PC-9 (cell line): ENCODE data around the gene PFDN4. TPM values are rescaled to one million over a fixed set of nuclear protein-coding genes. Genes with fewer than 3 reads are reported as not detected.
A peak's percentile ranks its signal among the peaks of the same experiment; 100 is the strongest.

ENCODE experiments used
- BruUV-seq: library from RNA; stranded (reverse); fragments of 400-500 nt; replicated peaks from 2 replicates; lab custom pipeline; 2021; lab: Mats Ljungman, UMichigan
- CTCF ChIA-PET: fragments of 300-600 bp; sonication (Branson Sonifier 250); formaldehyde crosslinking; loops from one replicate; lab custom pipeline; 2022; ENCODE audit warnings: antibody characterized with exemption; lab: Charles Lee
- POLR2A ChIA-PET: fragments of 300-600 bp; sonication (Branson Sonifier 250); formaldehyde crosslinking; loops from one replicate; lab custom pipeline; 2022; ENCODE audit warnings: antibody characterized with exemption; ENCODE audit not compliant: unreplicated experiment; lab: Charles Lee
- DNase-seq, 2 experiments: peaks; one replicate each; pipeline versions ENCODE4 v3.0.0 to v3.0.0-alpha.2; 2015 to 2022; ENCODE audit warnings: mixed read lengths in 1 of 2
- H2AFZ ChIP-seq: fragments of 200-600 bp; sonication (generic); 2 replicates; pipeline ENCODE4 v1.8.1; 2017; ENCODE audit warnings: antibody characterized with exemption
- H3F3A ChIP-seq: fragments of 200-600 bp; sonication (generic); 2 replicates; pipeline ENCODE4 v1.8.1; 2017; ENCODE audit warnings: antibody characterized with exemption, mild to moderate bottlenecking, low read depth; ENCODE audit not compliant: insufficient read depth
- H3K27ac ChIP-seq: fragments of 200-600 bp; sonication (generic); 2 replicates; pipeline ENCODE4 v1.6.1; 2016; ENCODE audit warnings: mixed run types
- H3K27me3 ChIP-seq: fragments of 200-600 bp; sonication (generic); 2 replicates; pipeline ENCODE4 v1.6.1; 2016; ENCODE audit warnings: low read depth, mixed run types; ENCODE audit not compliant: insufficient read depth
- H3K36me3 ChIP-seq: fragments of 200-600 bp; sonication (generic); 2 replicates; pipeline ENCODE4 v1.6.1; 2016; ENCODE audit warnings: low read depth, mixed run types
- H3K4me1 ChIP-seq: fragments of 200-600 bp; sonication (generic); replicated peaks from 2 replicates; pipeline ENCODE4 v1.6.1; 2016; ENCODE audit warnings: mixed run types; ENCODE audit not compliant: insufficient read depth
- H3K4me2 ChIP-seq: fragments of 200-600 bp; sonication (generic); 2 replicates; pipeline ENCODE4 v1.6.1; 2017; ENCODE audit warnings: mixed run types
- H3K4me3 ChIP-seq: fragments of 200-600 bp; sonication (generic); 2 replicates; pipeline ENCODE4 v1.6.1; 2016; ENCODE audit warnings: mixed run types
- H3K79me2 ChIP-seq: fragments of 200-600 bp; sonication (generic); 2 replicates; pipeline ENCODE4 v1.6.1; 2017; ENCODE audit warnings: low read depth, mixed run types
- H3K9me2 ChIP-seq: fragments of 200-600 bp; sonication (generic); 2 replicates; pipeline ENCODE4 v1.8.1; 2017; ENCODE audit warnings: mild to moderate bottlenecking; ENCODE audit not compliant: insufficient read depth
- H3K9me3 ChIP-seq: fragments of 200-600 bp; sonication (generic); 2 replicates; pipeline ENCODE4 v1.8.1; 2016; ENCODE audit warnings: low read depth; ENCODE audit not compliant: insufficient read depth
- H4K20me1 ChIP-seq: fragments of 200-600 bp; sonication (generic); 2 replicates; pipeline ENCODE4 v1.8.1; 2017; ENCODE audit not compliant: insufficient read depth
- CTCF ChIP-seq: fragments of 200-600 bp; sonication (generic); conservative IDR thresholded peaks from 2 replicates; pipeline ENCODE4 v1.6.1; 2017; ENCODE audit warnings: mixed run types, antibody characterized with exemption, mild to moderate bottlenecking, moderate library complexity
- EZH2 ChIP-seq: fragments of 200-600 bp; sonication (generic); IDR thresholded peaks from 2 replicates; pipeline ENCODE4 v1.8.0; 2017; ENCODE audit warnings: antibody characterized with exemption, low read depth
- intact Hi-C: fragments of 100-400 bp; cut with micrococcal nuclease; formaldehyde crosslinking; loops from one replicate; pipeline ENCODE4 v1.10.0; 2022; ENCODE audit not compliant: unreplicated experiment
- total RNA-seq: library from RNA; stranded (reverse); gene quantifications from 2 replicates; pipeline ENCODE4 v1.2.3, GENCODE V29; 2021

PFDN4 gene
- total RNA-seq, 1 experiment from 2014 or later = 49.5 TPM

- H3K9me2 ChIP-seq = no peaks in the 10 kb centered on the region
- no TSS peak for BruUV-seq
- ChIA-PET CTCF (no interaction called here), POLR2A (no interaction called here)
- no peak overlapping the region for H3K27ac ChIP-seq
- no peaks in the 10 kb centered on the region for H3K9me3 ChIP-seq
- DNase-seq = no peak
- H3K4me2 ChIP-seq = no peak overlapping the region
- peaks cover 39% of the 10 kb centered on the region for H3K4me1 ChIP-seq
- peaks cover 12% of the 10 kb centered on the region; the same call in 1 of the 2 replicates for H3K36me3 ChIP-seq
- H3K27me3 ChIP-seq = no peaks in the 10 kb centered on the region
- H3K79me2 ChIP-seq = peaks cover 31% of the 10 kb centered on the region
- H2AFZ ChIP-seq = no peak overlapping the region
- intact Hi-C loops = no loop called here
- no peak overlapping the region for H3K4me3 ChIP-seq
- H4K20me1 ChIP-seq = no peaks in the 10 kb centered on the region
- TF ChIP-seq CTCF = no peak
- no peak for TF ChIP-seq EZH2
- H3F3A ChIP-seq = peaks cover 43% of the 10 kb centered on the region
Measured at GRCh38 chr20:54172856-54173652, 34.8 kb upstream of the PFDN4 start.

- DNase-seq = peak in 1 of 2 experiments; percentile 38
- ChIA-PET POLR2A (interaction anchor here (0.7 kb wide), 1 partner anchor 29 kb away, joined by 4 read pairs; no protein-coding TSS in a partner anchor), CTCF (no interaction called here)
- H3K9me2 ChIP-seq = no peaks in the 10 kb centered on the region
- H2AFZ ChIP-seq = no peak within 1 kb of the TSS
- peaks cover 30% of the 10 kb centered on the region for H3K79me2 ChIP-seq
- no peaks in the 10 kb centered on the region for H3K9me3 ChIP-seq
- no peaks in the 10 kb centered on the region for H3K27me3 ChIP-seq
- H3K4me2 ChIP-seq = no peak within 1 kb of the TSS
- H3K4me3 ChIP-seq = no peak within 1 kb of the TSS
- BruUV-seq = no TSS peak
- peaks cover 47% of the 10 kb centered on the region for H3K4me1 ChIP-seq
- no peaks in the 10 kb centered on the region for H4K20me1 ChIP-seq
- H3K36me3 ChIP-seq = peaks cover 12% of the 10 kb centered on the region; the same call in 1 of the 2 replicates
- no peak within 1 kb of the TSS for H3K27ac ChIP-seq
- TF ChIP-seq CTCF (no peak), EZH2 (no peak)
- intact Hi-C loops = no loop called here
- H3F3A ChIP-seq = peaks cover 37% of the 10 kb centered on the region
Measured at GRCh38 chr20:54173653-54174456, 34.0 kb upstream of the PFDN4 start, which contains the start of gene CYP24A1. Gene CYP24A1 (minus strand): TSS chr20:54173986. CDS start chr20:54173579, 407 bp downstream.

- H2AFZ ChIP-seq = no peak overlapping the region
- no peak for DNase-seq
- no peaks in the 10 kb centered on the region for H3K27me3 ChIP-seq
- BruUV-seq = no TSS peak
- peaks cover 35% of the 10 kb centered on the region for H3F3A ChIP-seq
- ChIA-PET CTCF (no interaction called here), POLR2A (interaction anchor here (0.7 kb wide), 1 partner anchor 30 kb away, joined by 4 read pairs; no protein-coding TSS in a partner anchor)
- H3K9me3 ChIP-seq = no peaks in the 10 kb centered on the region
- intact Hi-C loops = no loop called here
- TF ChIP-seq CTCF = no peak
- no peak for TF ChIP-seq EZH2
- H3K4me1 ChIP-seq = peaks cover 47% of the 10 kb centered on the region
- H3K36me3 ChIP-seq = peaks cover 12% of the 10 kb centered on the region; the same call in 1 of the 2 replicates
- peaks cover 23% of the 10 kb centered on the region for H3K79me2 ChIP-seq
- no peaks in the 10 kb centered on the region for H3K9me2 ChIP-seq
- H3K27ac ChIP-seq = no peak overlapping the region
- no peaks in the 10 kb centered on the region for H4K20me1 ChIP-seq
- H3K4me2 ChIP-seq = no peak overlapping the region
- no peak overlapping the region for H3K4me3 ChIP-seq
Measured at GRCh38 chr20:54174457-54175175, 33.3 kb upstream of the PFDN4 start.
